Skin of body (tissue), 3 donors: ENCODE results near the gene CARMIL1. TPM values are rescaled to one million over a fixed set of nuclear protein-coding genes. Genes with fewer than 3 reads are reported as not detected.

Experiments used
- DNase-seq: peaks from one replicate; lab custom pipeline; 2025; lab: John Stamatoyannopoulos, UW
- small RNA-seq: library from RNA; depleted of rRNA; stranded (forward); fragments of <200 nt; gene quantifications from one replicate; pipeline ENCODE3, GENCODE V24; 2014; ENCODE audit warnings: low replicate concordance
- total RNA-seq: library from RNA; depleted of rRNA; stranded (reverse); fragments of >200 nt; gene quantifications from one replicate; pipeline ENCODE4 v1.2.3, GENCODE V29; 2014

Gene CARMIL1
- total RNA-seq, 1 donor from 2014 or later = 17.9 TPM

DNA sequence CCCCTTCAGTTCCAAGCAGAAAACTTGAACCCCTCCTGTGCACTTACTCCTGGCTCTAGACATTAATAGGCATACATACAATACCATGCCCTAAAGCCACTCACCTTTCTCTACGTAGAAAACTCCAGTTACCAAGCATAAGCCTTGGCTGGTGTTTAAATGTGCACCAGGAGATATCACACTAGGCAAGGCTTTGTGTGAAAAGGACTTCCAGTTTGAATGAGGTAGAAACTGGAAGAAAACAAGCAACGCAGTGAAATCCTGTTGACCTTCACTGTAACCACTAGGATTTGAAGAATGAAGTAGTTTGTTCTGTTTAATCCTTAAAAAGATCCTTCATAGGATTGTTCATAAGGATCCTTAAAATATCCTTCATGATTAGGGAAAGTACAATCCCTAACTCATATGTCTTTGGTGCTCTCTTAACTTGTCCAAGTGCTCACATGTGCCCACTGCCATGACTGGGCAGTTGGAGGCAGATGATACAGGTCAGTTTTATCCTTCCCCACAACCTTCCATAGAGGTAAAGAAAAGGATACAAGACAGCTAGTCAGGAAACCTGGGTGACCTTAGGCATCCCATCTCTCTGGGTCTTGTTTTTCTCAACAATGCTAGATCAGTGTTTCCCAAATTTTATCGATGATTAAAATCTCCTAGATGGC, 363.6 kb downstream of the CARMIL1 start:
- no peak for DNase-seq

DNA sequence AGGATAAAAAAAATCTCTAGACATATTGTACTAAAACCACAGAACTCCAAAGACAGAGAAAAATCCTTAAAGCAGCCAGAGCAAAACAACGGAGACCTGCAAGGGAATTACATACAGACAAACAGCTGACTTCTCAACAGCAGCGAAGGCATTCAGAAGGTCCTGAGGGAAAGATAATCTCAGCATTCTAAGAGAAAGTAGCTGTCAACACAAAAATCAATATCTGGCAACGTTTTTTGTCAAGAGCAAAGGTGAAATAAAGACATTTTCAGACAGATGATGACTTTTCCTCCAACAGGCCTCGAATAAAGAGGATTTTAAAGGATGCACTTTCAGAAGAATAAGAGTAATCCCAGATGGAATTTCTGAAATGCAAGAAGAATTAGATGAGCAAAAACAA, 366.7 kb downstream of the CARMIL1 start:
- no peak for DNase-seq

DNA sequence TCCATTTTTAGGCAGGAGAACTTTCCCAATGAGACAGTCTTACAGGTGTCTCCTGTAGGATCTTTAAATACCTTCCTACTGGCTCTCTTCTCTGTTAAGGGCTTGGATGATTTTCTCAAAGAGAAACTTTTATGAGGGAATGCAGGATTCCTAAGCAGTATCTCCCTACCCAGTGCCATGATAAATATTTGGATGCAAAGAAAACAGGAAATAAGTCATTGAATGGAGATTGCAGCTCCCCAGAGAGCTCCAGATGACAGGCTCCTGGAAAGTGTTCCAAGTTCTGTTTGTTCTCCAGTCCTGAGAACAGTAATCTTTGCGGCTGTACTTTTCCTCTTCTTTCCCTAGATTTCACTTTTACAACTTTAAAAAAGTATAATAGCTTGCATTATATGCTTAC, 370.4 kb downstream of the CARMIL1 start:
- DNase-seq = no peak

DNA sequence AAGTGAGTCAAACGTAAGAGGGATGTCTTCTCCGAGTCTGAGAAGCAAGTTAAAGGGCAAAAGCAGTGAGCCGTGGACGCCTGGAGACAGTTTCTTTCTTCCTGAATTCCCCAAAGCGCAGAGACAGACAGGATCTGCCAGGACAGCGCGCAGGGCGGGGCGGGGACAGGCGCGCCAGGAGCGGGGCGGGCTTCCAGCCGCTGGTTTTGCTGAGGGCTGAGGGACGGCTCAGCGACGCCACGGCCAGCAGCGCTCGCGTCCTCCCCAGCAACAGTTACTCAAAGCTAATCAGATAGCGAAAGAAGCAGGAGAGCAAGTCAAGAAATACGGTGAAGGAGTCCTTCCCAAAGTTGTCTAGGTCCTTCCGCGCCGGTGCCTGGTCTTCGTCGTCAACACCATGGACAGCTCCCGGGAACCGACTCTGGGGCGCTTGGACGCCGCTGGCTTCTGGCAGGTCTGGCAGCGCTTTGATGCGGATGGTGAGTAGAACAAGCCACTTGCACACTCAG, 372.9 kb downstream of the CARMIL1 start, which contains the start of gene SCGN:
Gene SCGN, plus strand, starts transcription at position 209 of the 509 bp plus-strand sequence. Its CDS starts 189 bp downstream, at position 398.
- peak; percentile 7 for DNase-seq

DNA sequence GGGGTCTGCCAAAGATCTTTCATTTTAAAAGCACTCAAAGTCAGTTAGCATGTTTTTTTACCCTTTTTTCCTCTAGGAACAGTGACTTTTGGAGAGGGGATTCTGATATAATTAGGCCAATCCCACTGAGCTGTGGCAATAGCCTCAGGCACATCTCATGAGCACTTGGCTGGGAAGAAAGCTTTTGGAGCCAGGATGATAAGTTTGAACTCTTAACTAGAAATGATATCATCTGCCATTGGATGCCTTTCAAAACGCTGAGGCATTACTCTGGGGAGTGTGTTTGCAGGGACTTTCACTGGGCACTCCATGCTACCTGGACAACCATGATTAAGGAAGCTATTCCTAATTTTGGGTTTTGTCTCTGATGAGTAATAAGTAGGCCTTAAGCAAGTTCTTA, 376.5 kb downstream of the CARMIL1 start:
- no peak for DNase-seq

DNA sequence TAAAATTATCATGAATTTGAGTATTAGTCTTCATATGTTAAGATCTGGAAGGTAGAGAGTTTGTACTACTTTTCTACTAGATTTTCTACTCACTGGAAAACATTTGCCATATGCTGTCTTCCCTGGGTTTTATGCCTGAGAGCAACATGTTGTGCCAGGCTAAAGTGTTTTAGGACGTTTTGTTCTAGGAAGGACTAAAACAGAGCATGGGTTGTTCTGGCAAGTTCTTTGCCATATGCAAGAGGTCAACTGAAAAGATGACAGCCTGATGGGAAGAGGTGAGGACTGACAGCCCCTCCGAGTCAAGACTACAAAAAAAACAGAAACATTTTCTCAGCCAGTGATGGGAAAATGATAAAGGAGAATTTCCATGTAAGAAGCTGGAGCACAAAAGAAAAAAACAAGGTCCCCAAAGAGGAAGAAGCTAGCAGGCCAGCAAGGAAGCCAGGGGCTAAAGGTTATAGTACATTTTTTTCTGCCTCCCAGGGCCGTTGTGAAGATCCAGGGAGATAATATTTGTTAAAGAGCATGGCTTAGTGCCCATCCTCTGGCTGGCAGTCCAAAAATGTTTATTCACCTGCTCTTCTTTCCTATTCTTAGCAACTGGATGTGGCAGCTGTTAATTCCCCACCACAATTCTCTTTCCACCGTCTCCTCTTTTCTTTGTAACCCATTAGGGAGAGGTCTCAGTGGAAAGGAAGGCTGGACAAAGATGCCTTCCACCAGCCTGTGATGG, 380.6 kb downstream of the CARMIL1 start:
- no peak for DNase-seq

DNA sequence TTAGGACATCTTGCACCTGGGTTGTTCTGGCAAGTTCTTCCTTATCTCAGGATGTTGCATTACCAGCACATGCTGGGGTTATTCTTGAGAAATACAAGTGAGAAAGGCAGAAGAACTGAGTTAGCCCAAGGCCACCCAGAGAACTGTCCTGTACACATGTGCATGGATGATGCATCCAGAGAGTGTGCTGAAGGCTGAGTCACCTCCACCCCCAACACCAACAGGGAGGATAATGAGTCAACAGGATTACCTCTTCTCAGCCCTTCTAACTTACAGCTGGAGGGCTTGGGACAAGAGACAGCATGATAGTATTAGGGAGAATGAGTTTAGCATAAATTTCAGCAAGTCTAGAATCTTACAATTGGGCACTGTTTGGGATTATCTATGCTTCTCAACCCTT, 381.3 kb downstream of the CARMIL1 start:
- DNase-seq = no peak

DNA sequence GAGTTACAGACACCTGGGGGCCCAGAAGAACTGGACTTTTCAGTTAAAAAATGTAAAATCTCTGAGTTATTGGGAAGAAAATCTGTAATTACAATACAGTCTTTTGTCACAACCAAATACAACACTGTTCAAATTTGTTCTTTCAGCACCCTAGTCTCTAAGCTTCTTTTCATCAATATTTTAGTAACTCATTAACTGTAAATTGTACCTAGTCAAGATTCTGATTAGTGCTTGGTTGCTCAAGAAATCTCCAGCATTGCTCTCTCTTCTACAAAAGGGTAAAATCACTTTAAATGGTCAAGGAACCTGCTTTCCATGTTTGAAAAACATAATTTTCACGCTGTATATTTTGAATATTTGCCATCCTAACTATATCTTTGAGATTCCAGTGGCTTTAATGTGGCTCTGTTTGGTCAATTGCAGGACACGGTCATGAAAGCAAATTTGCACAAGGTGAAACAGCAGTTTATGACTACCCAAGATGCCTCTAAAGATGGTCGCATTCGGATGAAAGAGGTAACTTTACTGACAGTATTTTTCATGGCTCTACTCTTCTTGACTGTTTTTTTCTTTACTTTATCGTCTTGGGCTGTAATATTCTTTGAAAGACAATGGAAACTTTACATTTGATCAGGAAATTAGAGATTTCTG, 382.1 kb downstream of the CARMIL1 start:
- no peak for DNase-seq

DNA sequence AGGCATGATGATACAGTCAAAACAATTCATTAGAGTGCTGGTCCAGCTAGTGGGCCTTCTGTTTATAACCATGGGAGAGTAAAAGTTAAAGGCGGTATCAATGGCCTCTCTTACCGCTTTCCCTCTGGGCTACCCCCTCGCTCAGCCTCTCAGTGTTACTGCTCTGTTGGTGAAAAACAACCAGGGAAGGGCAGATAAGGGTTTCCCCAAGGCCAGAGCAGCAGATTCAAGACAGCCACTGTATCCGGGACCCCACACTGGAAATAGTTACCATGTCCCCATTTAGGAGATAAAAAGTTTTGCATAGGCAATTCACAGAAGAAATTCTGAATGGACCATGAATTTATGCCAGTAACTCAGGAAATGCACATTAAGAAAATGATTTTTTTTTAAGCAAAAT, 386.3 kb downstream of the CARMIL1 start:
- DNase-seq = no peak

DNA sequence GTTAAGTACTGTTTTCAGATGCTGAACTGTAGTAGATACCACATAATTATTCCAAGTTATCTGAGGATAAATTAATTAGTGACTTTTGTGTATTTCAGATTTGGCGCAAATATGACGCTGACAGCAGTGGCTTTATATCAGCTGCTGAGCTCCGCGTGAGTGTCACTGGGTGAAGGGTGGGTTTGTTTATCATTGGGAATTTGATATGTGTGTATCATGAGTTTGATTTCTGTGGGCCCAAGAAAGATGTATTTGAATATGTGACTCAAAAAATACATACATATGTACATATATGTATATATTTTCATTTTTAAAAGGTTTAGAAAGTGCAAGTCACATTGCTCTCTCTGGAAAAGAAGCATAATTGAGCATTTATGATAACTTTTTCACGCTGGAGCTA, 390.2 kb downstream of the CARMIL1 start:
- no peak for DNase-seq

Small RNAs within 50 kb of the gene (small RNA-seq; reads per million reads assigned to genes)
- gene RF00019 (not detected), gene RNU6-987P (not detected)
